ENCODE data around the gene TOMM34. TPM values are rescaled to one million over a fixed set of nuclear protein-coding genes. Genes with fewer than 3 reads are reported as not detected.

Gene TOMM34
- total RNA-seq (10 to 100 TPM in 6 of 9 donors, 1 to 10 TPM in 3; 6.9 to 15.9 (median 12.7) TPM), polyA plus RNA-seq (10 to 100 TPM in 1 of 2 donors, 1 to 10 TPM in 1; 5.4 to 27.4 TPM)
- long read RNA-seq, donor 1, transcript TOMM34-201 (7 exons, 2,062 nt): major isoform, 9 of 16 reads
- long read RNA-seq, donor 1, partial matches to known transcripts: 0 of 16 reads
- long read RNA-seq, donor 1, other reads (novel, unspliced or antisense): 7 of 16 reads
- long read RNA-seq, donor 2, transcript TOMM34-201 (7 exons, 2,062 nt): major isoform, 54 of 63 reads
- long read RNA-seq, donor 2, partial matches to known transcripts: 5 of 63 reads
- long read RNA-seq, donor 2, other reads (novel, unspliced or antisense): 4 of 63 reads
- long read RNA-seq, donor 3, transcript TOMM34-201 (7 exons, 2,062 nt): major isoform, 14 of 16 reads
- long read RNA-seq, donor 3, partial matches to known transcripts: 1 of 16 reads
- long read RNA-seq, donor 3, other reads (novel, unspliced or antisense): 1 of 16 reads

GRCh38 chr20:44960103-44960852 lies at the start of gene TOMM34:
Gene TOMM34 (minus strand): TSS chr20:44960397. CDS start chr20:44960333, 64 bp downstream.
- intact Hi-C loops (cut with DNase I): loop anchor here in 2 of 10 donors (5.0 to 10.0 kb wide), 2 partner anchors 73 to 455 kb away; partner anchors contain the start of genes PIGT (in 1 of the 2) and YWHAB (in 1 of the 2)
- no peaks in the 10 kb centered on the region for H3K9me3 ChIP-seq
- peak within 1 kb of the TSS in 11 of 12 donors; percentile 47 to 87 (median 79) for H3K27ac ChIP-seq
- DNase-seq (peak; percentile 95 to 97 (median 96)), ATAC-seq (peak; percentile 95 to 99 (median 98))
- peak within 1 kb of the TSS; percentile 66 to 96 (median 88) for H3K4me3 ChIP-seq
- H3K36me3 ChIP-seq: peaks cover 0 to 18% (median 10%) of the 10 kb centered on the region in 9 donors
- H3K4me1 ChIP-seq: peaks cover 0 to 26% (median 15%) of the 10 kb centered on the region in 12 donors
- H3K27me3 ChIP-seq: no peaks in the 10 kb centered on the region
- TF ChIP-seq POLR2A (IDR thresholded peaks at IDR 0.05) (peak; percentile 27 to 92), CTCF (IDR thresholded peaks at IDR 0.05) (peak in 3 of 12 donors; percentile 6 to 20 (median 19))
- 0 to 1% (median 0%) methylated on average over 37 to 60 of the region's 60 CpGs for WGBS, 4 donors

- Histone ChIP-seq H3K27me3 (no peaks in the 10 kb centered on the region), H3K9me3 (no peaks in the 10 kb centered on the region), H3K36me3 (peaks cover 0 to 87% (median 39%) of the 10 kb centered on the region in 9 donors), H3K4me3 (no peak overlapping the region), H3K27ac (no peak overlapping the region), H3K4me1 (peaks cover 0 to 19% (median 0%) of the 10 kb centered on the region in 12 donors)
- no peak for TF ChIP-seq POLR2A (IDR thresholded peaks at IDR 0.05)
- TF ChIP-seq CTCF (IDR thresholded peaks at IDR 0.05): no peak
- DNase-seq (no peak), ATAC-seq (no peak)
- intact Hi-C loops (cut with DNase I): no loop called here
These were observed 48.4 kb upstream of the TOMM34 start for GRCh38 chr20:45008521-45009049.

- Histone ChIP-seq H3K27me3 (no peaks in the 10 kb centered on the region), H3K4me1 (peaks cover 0 to 19% (median 4%) of the 10 kb centered on the region in 12 donors), H3K4me3 (no peak overlapping the region), H3K27ac (no peak overlapping the region), H3K9me3 (no peaks in the 10 kb centered on the region), H3K36me3 (peaks cover 0 to 79% (median 71%) of the 10 kb centered on the region in 9 donors)
- 96 to 99% (median 98%) methylated on average over 5 of the region's 5 CpGs for WGBS, 4 donors
- intact Hi-C loops (cut with DNase I): no loop called here
- TF ChIP-seq CTCF (IDR thresholded peaks at IDR 0.05): no peak
- TF ChIP-seq POLR2A (IDR thresholded peaks at IDR 0.05): no peak
- no peak for ATAC-seq
- no peak for DNase-seq
These were observed 37.5 kb upstream of the TOMM34 start for GRCh38 chr20:44997668-44998067.

Data from heart left ventricle (tissue), 16 donors.